H1 (cell line): ENCODE data around the gene RUFY1. TPM values are rescaled to one million over a fixed set of nuclear protein-coding genes. Genes with fewer than 3 reads are reported as not detected.

ENCODE experiments used
- CTCF ChIA-PET: fragments of 300-600 bp; sonication (Branson Sonifier 250); formaldehyde crosslinking; loops from one replicate; lab custom pipeline; 2021; ENCODE audit not compliant: partially characterized antibody; lab: Charles Lee
- POLR2A ChIA-PET: fragments of 300-600 bp; sonication (Branson Sonifier 250); formaldehyde crosslinking; loops from one replicate; lab custom pipeline; 2021; ENCODE audit warnings: inconsistent platforms; ENCODE audit not compliant: partially characterized antibody; lab: Charles Lee
- DNase-seq, 2 experiments: peaks; one replicate each; pipeline versions ENCODE4 v3.0.0 to v3.0.0-alpha.2; 2010 to 2022; ENCODE audit warnings: low spot score in 2 of 2, low read depth in 1 of 2, mixed read lengths in 1 of 2
- FAIRE-seq: peaks from 2 replicates; lab custom pipeline; 2011; peaks lifted over from hg19 to GRCh38; lab: Jason Lieb, UNC
- H2AFZ ChIP-seq: 2 replicates; pipeline ENCODE4 v1.8.1; 2012; ENCODE audit warnings: low read length, inconsistent platforms
- H2AK5ac ChIP-seq: 2 replicates; pipeline ENCODE4 v1.6.1; 2013; ENCODE audit warnings: low read depth, low read length
- H2BK120ac ChIP-seq: replicated peaks from 2 replicates; pipeline ENCODE3; 2013; ENCODE audit warnings: low read depth, low read length, inconsistent platforms
- H2BK12ac ChIP-seq: 2 replicates; pipeline ENCODE4 v1.6.1; 2013; ENCODE audit warnings: low read depth, low read length
- H2BK15ac ChIP-seq: 2 replicates; pipeline ENCODE4 v1.6.1; 2013; ENCODE audit warnings: low read length
- H2BK20ac ChIP-seq: 2 replicates; pipeline ENCODE4 v1.6.1; 2013; ENCODE audit warnings: low read length
- H2BK5ac ChIP-seq: 2 replicates; pipeline ENCODE4 v1.6.1; 2013; ENCODE audit warnings: low read depth, low read length
- H3K14ac ChIP-seq: 2 replicates; pipeline ENCODE4 v1.6.1; 2013; ENCODE audit warnings: inconsistent platforms; ENCODE audit not compliant: insufficient read length
- H3K18ac ChIP-seq: 2 replicates; pipeline ENCODE4 v1.6.1; 2013; ENCODE audit warnings: low read length; ENCODE audit errors: extremely low read depth
- H3K23ac ChIP-seq: 2 replicates; pipeline ENCODE4 v1.6.1; 2013; ENCODE audit warnings: inconsistent platforms; ENCODE audit not compliant: insufficient read length
- H3K23me2 ChIP-seq: 2 replicates; pipeline ENCODE4 v1.6.1; 2013; ENCODE audit warnings: low read depth, low read length
- H3K27ac ChIP-seq: 2 replicates; pipeline ENCODE4 v1.6.1; 2011; ENCODE audit warnings: low read depth, low read length, inconsistent platforms
- H3K27me3 ChIP-seq, 4 experiments: replicated peaks in 1 of 4; 1 replicate in 1 of 4; 2 replicates in 3 of 4; pipeline versions ENCODE4 v1.6.1 to v1.8.1; 2011 to 2013; ENCODE audit warnings: low read length in 3 of 4, mild to moderate bottlenecking in 3 of 4, inconsistent platforms in 2 of 4, mixed read lengths in 2 of 4, moderate library complexity in 1 of 4; ENCODE audit not compliant: control insufficient read depth in 3 of 4, insufficient read depth in 3 of 4; ENCODE audit errors: extremely low read depth in 1 of 4
- H3K36me3 ChIP-seq, 4 experiments: 2 replicates each; pipeline versions ENCODE4 v1.6.1 to v1.8.1; 2011 to 2013; ENCODE audit warnings: mild to moderate bottlenecking in 4 of 4, low read length in 3 of 4, moderate library complexity in 2 of 4, control low read depth in 1 of 4, inconsistent platforms in 1 of 4; ENCODE audit not compliant: insufficient read depth in 4 of 4, control insufficient read depth in 2 of 4
- H3K4ac ChIP-seq: replicated peaks from 2 replicates; pipeline ENCODE3; 2013; ENCODE audit warnings: low read length, low read depth, mixed read lengths, inconsistent platforms; ENCODE audit not compliant: insufficient read length
- H3K4me1 ChIP-seq, 4 experiments: replicated peaks in 1 of 4; 1 replicate in 1 of 4; 2 replicates in 3 of 4; pipeline versions ENCODE4 v1.6.1 to v1.8.1; 2011 to 2013; ENCODE audit warnings: low read length in 3 of 4, inconsistent platforms in 2 of 4, mixed read lengths in 1 of 4; ENCODE audit not compliant: insufficient read depth in 4 of 4, control insufficient read depth in 3 of 4
- H3K4me2 ChIP-seq, 2 experiments: 2 replicates each; pipeline versions ENCODE4 v1.6.1 to v1.8.1; 2011 to 2013; ENCODE audit warnings: low read depth in 2 of 2, low read length in 2 of 2, control low read depth in 1 of 2, inconsistent platforms in 1 of 2, mild to moderate bottlenecking in 1 of 2; ENCODE audit not compliant: insufficient read depth in 1 of 2
- H3K4me3 ChIP-seq, 4 experiments: fragments of 200-600, 300-600 bp in 1 of 4; sonication (generic), shearing (Covaris generic), sonication (Bioruptor Twin) in 1 of 4; 2 replicates each; pipeline versions ENCODE4 v1.5.1 to v1.8.1; 2011 to 2016; ENCODE audit warnings: low read length in 4 of 4, low read depth in 3 of 4, control low read depth in 2 of 4, inconsistent platforms in 2 of 4, mild to moderate bottlenecking in 2 of 4, mixed read lengths in 1 of 4, moderate library complexity in 1 of 4; ENCODE audit not compliant: insufficient read depth in 2 of 4; ENCODE audit errors: extremely low read depth in 1 of 4
- H3K56ac ChIP-seq: replicated peaks from 2 replicates; pipeline ENCODE3; 2013; ENCODE audit warnings: low read depth, mild to moderate bottlenecking, mixed read lengths, low read length, inconsistent platforms; ENCODE audit not compliant: insufficient read length
- H3K79me1 ChIP-seq: 2 replicates; pipeline ENCODE4 v1.6.1; 2013; ENCODE audit warnings: low read depth, low read length, control low read depth
- H3K79me2 ChIP-seq, 2 experiments: 2 replicates each; pipeline versions ENCODE4 v1.6.1 to v1.8.1; 2012 to 2013; ENCODE audit warnings: low read length in 2 of 2, mild to moderate bottlenecking in 2 of 2, inconsistent platforms in 1 of 2; ENCODE audit not compliant: insufficient read depth in 2 of 2, control insufficient read depth in 1 of 2
- H3K9ac ChIP-seq, 4 experiments: replicated peaks in 1 of 4; 1 replicate in 1 of 4; 2 replicates in 3 of 4; pipeline versions ENCODE4 v1.6.1 to v1.8.1; 2011 to 2013; ENCODE audit warnings: low read depth in 3 of 4, low read length in 3 of 4, control low read depth in 2 of 4, mild to moderate bottlenecking in 2 of 4, moderate library complexity in 2 of 4, inconsistent platforms in 1 of 4; ENCODE audit errors: extremely low read depth in 1 of 4
- H3K9me3 ChIP-seq, 2 experiments: 2 replicates each; pipeline versions ENCODE4 v1.6.1 to v1.8.1; 2012 to 2013; ENCODE audit warnings: mild to moderate bottlenecking in 2 of 2, moderate library complexity in 2 of 2, control low read depth in 1 of 2, inconsistent platforms in 1 of 2, low read depth in 1 of 2, low read length in 1 of 2, mixed read lengths in 1 of 2; ENCODE audit not compliant: insufficient read depth in 2 of 2
- H4K20me1 ChIP-seq, 2 experiments: replicated peaks in 1 of 2; 2 replicates each; pipeline versions ENCODE3 to v1.8.1; 2011 to 2013; ENCODE audit warnings: inconsistent platforms in 2 of 2, low read length in 2 of 2, mild to moderate bottlenecking in 1 of 2; ENCODE audit not compliant: insufficient read depth in 2 of 2, control insufficient read depth in 1 of 2
- H4K5ac ChIP-seq: 2 replicates; pipeline ENCODE4 v1.6.1; 2013; ENCODE audit warnings: low read length, low read depth, mixed read lengths, inconsistent platforms; ENCODE audit not compliant: insufficient read length
- H4K8ac ChIP-seq: 2 replicates; pipeline ENCODE4 v1.8.0; 2013; ENCODE audit warnings: mild to moderate bottlenecking, moderate library complexity, low read length, inconsistent platforms; ENCODE audit not compliant: insufficient read depth; ENCODE audit errors: extremely low read depth
- H4K91ac ChIP-seq: replicated peaks from 2 replicates; pipeline ENCODE3; 2013; ENCODE audit warnings: low read length, mixed read lengths, inconsistent platforms; ENCODE audit not compliant: insufficient read length
- ATF2 ChIP-seq: IDR thresholded peaks from 2 replicates; pipeline ENCODE4 v1.6.1; 2012; ENCODE audit warnings: low read length, inconsistent platforms
- CREB1 ChIP-seq: IDR thresholded peaks from 2 replicates; pipeline ENCODE4 v1.6.1; 2012; ENCODE audit warnings: inconsistent platforms
- EGR1 ChIP-seq: IDR thresholded peaks from 2 replicates; pipeline ENCODE4 v1.6.1; 2011; ENCODE audit warnings: low read depth, low read length, borderline replicate concordance
- PHF8 ChIP-seq: fragments of 200-600 bp; sonication (generic); conservative IDR thresholded peaks from 2 replicates; pipeline ENCODE4 v1.7.1; 2012; ENCODE audit warnings: low read depth, mild to moderate bottlenecking, inconsistent platforms, low read length, moderate library complexity
- POLR2AphosphoS5 ChIP-seq: IDR thresholded peaks from 2 replicates; pipeline ENCODE4 v1.6.1; 2011; ENCODE audit warnings: low read depth, low read length
- SIRT6 ChIP-seq: IDR thresholded peaks from one replicate; pipeline ENCODE4 v1.7.1; 2012; ENCODE audit warnings: low read length, inconsistent platforms
- TAF7 ChIP-seq: optimal IDR thresholded peaks from 2 replicates; pipeline ENCODE3; 2011; ENCODE audit warnings: low read depth, mild to moderate bottlenecking, inconsistent platforms, low read length, moderate library complexity, borderline replicate concordance
- WGBS, 2 experiments: shearing (Covaris generic) in 1 of 2; methylation state at CpG; one replicate each; pipeline versions ENCODE4 v1.1.6 to v1.1.7; 2013 to 2015; ENCODE audit warnings: low lambda C conversion rate in 2 of 2, mixed read lengths in 2 of 2, inconsistent platforms in 1 of 2, low coverage in 1 of 2, missing lambda C conversion rate in 1 of 2; ENCODE audit not compliant: insufficient replicate concordance in 2 of 2, insufficient coverage in 1 of 2, insufficient read length in 1 of 2; ENCODE audit errors: extremely low coverage in 1 of 2, missing lambda C conversion rate in 1 of 2; 5-methylcytosine and 5-hydroxymethylcytosine counted together
- polyA plus RNA-seq, 7 experiments: library from polyadenylated mRNA; depleted of rRNA in 3 of 7; stranded (reverse) in 5 of 7; unstranded in 2 of 7; fragments of >200 nt in 5 of 7; fragments of 200-250 nt in 2 of 7; gene quantifications; 1 replicate in 5 of 7; 2 replicates in 1 of 7; 4 replicates in 1 of 7; pipeline versions ENCODE4 v1.2.1 to v1.2.3, GENCODE V29; 2011 to 2013; ENCODE audit warnings: missing spikeins in 2 of 7, mixed read lengths in 2 of 7
- total RNA-seq: library from RNA; stranded (reverse); fragmentation: NEBNext Ultra II Directional; extraction: Animal tissue kit (Norgen Biotek cat#: 25700); gene quantifications from 2 replicates; pipeline ENCODE4 v1.2.1, GENCODE V29; 2021
- TF ChIP-seq, protein P1 (sequence below): IDR thresholded peaks from 2 replicates; pipeline ENCODE4 v1.6.1; 2011; ENCODE audit warnings: low read depth, mild to moderate bottlenecking, low read length; ENCODE audit not compliant: insufficient read depth

Gene RUFY1
- total and polyA plus RNA-seq, 2 of the 8 experiments (the other 6 are each of a cell fraction or from before 2014, with no cell fraction given), result 22.4 to 29.5 TPM

GRCh38 chr5:179623003-179623905 lies 72.9 kb downstream of the RUFY1 start, which contains the start of gene HNRNPH1:
Gene HNRNPH1 (minus strand): TSS chr5:179623671. CDS start chr5:179623133, 538 bp downstream.
- no peak within 1 kb of the TSS for H2AFZ ChIP-seq
- FAIRE-seq, result peak; percentile 24
- TF ChIP-seq PHF8 (peak; percentile 98), POLR2AphosphoS5 (peak; percentile 100), TAF7 (peak; percentile 97), EGR1 (no peak; the same call in 1 of the 2 replicates), CREB1 (peak; percentile 81), ATF2 (peak; percentile 31; the same call in 1 of the 2 replicates), SIRT6 (peak; percentile 29)
- TF ChIP-seq, protein P1, sequence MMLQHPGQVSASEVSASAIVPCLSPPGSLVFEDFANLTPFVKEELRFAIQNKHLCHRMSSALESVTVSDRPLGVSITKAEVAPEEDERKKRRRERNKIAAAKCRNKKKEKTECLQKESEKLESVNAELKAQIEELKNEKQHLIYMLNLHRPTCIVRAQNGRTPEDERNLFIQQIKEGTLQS, result 0 out of 2 replicates have a peak, but pooled peaks have one; percentile 23

More at GRCh38 chr5:179623003-179623905, 72.9 kb downstream of the RUFY1 start, which contains the start of gene HNRNPH1:
- POLR2A ChIA-PET, result interaction anchor here (0.6 to 20.5 kb wide), 55 partner anchors 16 to 1039 kb away, joined by 3 to 351 read pairs (median 5); partner anchors contain the start of genes CANX, CBY3, MAML1 and MGAT4B
- 1% methylated on average over 85 of the region's 92 CpGs; no CpG with 5 or more reads in 1 of the 2 experiments for WGBS, 2 experiments
- peaks cover 3% of the 10 kb centered on the region; the same call in 1 of the 2 replicates for H3K79me1 ChIP-seq
- no peaks in the 10 kb centered on the region for H3K9me3 ChIP-seq
- H3K9ac ChIP-seq, result peak within 1 kb of the TSS; percentile 96 to 100 (median 99)
- H4K5ac ChIP-seq, result peak within 1 kb of the TSS; percentile 91
- peak within 1 kb of the TSS; percentile 97; the same call in 1 of the 2 replicates for H2BK15ac ChIP-seq
- peak within 1 kb of the TSS; percentile 82; the same call in 1 of the 2 replicates for H2BK20ac ChIP-seq
- peak; percentile 97 to 98 for DNase-seq
- peaks cover 6 to 44% (median 31%) of the 10 kb centered on the region in 4 experiments; a peak in 7 of 8 replicates for H3K36me3 ChIP-seq
- H2BK120ac ChIP-seq, result peak within 1 kb of the TSS; percentile 87
- H3K18ac ChIP-seq, result peak within 1 kb of the TSS; percentile 100
- peak within 1 kb of the TSS; percentile 90 to 94 for H3K4me2 ChIP-seq
- peaks cover 14% of the 10 kb centered on the region for H3K23me2 ChIP-seq
- CTCF ChIA-PET, result interaction anchor here (0.6 to 7.7 kb wide), 12 partner anchors 10 to 431 kb away, joined by 3 to 67 read pairs (median 4); partner anchors contain the start of gene CBY3
- peak within 1 kb of the TSS; percentile 80 to 99 (median 99) for H3K4me3 ChIP-seq
- H3K27ac ChIP-seq, result peak within 1 kb of the TSS; percentile 99
- H3K4ac ChIP-seq, result peak within 1 kb of the TSS; percentile 99
- H4K20me1 ChIP-seq, result peaks cover 25 to 33% of the 10 kb centered on the region in 2 experiments
- peak within 1 kb of the TSS; percentile 93 for H2AK5ac ChIP-seq
- peaks cover 5 to 24% (median 14%) of the 10 kb centered on the region in 4 experiments for H3K4me1 ChIP-seq
- H4K8ac ChIP-seq, result peak within 1 kb of the TSS; percentile 100
- peak within 1 kb of the TSS; percentile 95; the same call in 1 of the 2 replicates for H2BK12ac ChIP-seq
- peak within 1 kb of the TSS; percentile 100 for H3K23ac ChIP-seq
- H3K27me3 ChIP-seq, result no peaks in the 10 kb centered on the region
- peak within 1 kb of the TSS; percentile 87 for H3K14ac ChIP-seq
- peaks cover 13 to 54% of the 10 kb centered on the region in 2 experiments for H3K79me2 ChIP-seq
- H3K56ac ChIP-seq, result peak within 1 kb of the TSS; percentile 99
- peak within 1 kb of the TSS; percentile 98 for H4K91ac ChIP-seq
- H2BK5ac ChIP-seq, result peak within 1 kb of the TSS; percentile 97
